Muscle of arm (tissue), 12 donors: ENCODE data around the gene UBAP1L. TPM values are rescaled to one million over a fixed set of nuclear protein-coding genes. Genes with fewer than 3 reads are reported as not detected.
"Not testable (repeated sequence)": the region's sequence is repeated elsewhere in the genome, so short reads cannot be mapped to it uniquely, and the experiment has no call there.

Experiments
- DNase-seq: peaks from one replicate; pipeline ENCODE4 v3.0.0-alpha.2; 2013
- polyA plus RNA-seq, 12 donors: library from polyadenylated mRNA; unstranded; fragments of 120-200 nt; gene quantifications; one replicate each; pipeline ENCODE4 v1.2.1, GENCODE V29; 2013; ENCODE audit not compliant: insufficient read length in 12 of 12

Gene UBAP1L
- polyA plus RNA-seq, 12 donors = 2.5 to 8.1 (median 3.9) TPM; not detected in 1

DNA sequence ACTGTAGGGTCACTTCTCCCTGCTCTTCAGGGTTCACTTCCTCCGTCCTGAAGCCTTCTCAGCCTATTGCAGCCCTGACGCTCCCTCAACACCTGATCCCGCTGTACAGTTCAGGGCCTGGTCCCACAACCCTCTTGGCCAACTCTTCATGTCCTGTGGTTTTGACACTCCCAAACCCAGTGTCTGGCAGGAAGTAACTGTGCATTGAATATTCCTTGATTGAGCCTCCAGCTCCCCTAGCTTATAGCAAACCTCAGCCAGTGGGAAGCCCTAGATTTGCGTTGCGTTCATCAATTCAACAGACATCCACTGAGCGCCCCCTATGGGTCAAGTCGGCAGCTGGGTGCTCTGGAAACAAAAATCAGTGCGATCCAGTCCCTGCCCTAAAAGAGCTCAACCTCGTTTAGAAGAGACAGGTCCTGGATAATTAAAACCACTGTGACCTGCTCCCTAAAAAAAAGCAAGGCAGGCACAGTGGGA, 13.5 kb downstream of the UBAP1L start:
- peak; percentile 81 for DNase-seq

DNA sequence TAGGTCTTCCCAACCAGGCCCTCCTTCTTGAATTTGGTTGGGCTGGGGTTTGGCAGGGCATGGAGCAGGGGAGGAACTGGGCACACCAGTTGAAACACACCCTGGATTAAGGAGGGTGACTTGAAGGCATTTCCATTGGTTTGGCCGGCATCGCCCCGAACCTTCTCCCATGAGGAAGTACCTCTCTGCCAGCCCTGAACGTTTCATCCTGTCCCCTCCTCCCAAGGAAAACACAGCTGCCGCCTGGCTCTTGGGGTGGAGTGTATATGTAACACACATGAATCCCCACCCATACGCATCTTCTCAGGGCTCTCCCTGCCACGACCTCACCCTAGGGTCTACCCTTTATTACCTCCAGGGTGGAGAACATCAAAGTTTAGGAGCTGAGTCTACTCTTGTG, 14.6 kb downstream of the UBAP1L start:
- DNase-seq = no peak

DNA sequence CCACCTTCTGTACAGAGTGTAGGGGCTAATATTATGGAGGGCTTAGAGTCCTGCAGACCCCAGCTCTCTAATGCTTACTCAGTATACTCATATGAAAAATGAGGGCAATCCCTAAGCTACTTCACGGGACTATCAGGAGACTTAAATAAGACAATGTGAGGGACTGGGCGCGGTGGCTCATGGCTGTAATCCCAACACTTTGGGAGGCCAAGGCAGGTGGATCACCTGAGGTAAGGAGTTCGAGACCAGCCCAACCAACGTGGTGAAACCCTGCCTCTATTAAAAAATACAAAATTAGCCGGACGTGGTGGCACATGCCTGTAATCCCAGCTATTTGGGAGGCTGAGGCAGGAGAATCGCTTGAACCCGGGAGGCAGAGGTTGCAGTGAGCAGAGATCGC, 15.2 kb downstream of the UBAP1L start:
- DNase-seq = not testable (repeated sequence)

DNA sequence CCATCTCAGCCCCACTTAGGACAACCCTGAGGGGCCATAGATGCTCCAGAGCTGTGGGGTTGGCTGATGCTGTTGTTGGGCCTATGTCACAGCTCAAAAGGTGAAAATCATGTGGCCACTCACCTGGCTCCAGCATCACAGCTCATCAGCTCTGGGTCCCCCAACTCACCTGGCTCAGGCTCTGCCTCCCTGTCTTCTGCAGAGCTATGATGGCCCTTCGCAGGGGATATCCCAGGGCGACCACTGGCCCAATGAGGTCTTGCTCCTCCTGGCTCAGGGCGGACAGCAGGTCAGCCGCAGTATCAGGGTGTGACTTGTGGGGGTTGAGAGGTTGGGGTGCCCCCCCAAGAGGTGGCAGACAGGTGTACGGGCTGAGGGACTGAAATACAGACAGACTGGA, 15.7 kb downstream of the UBAP1L start:
- DNase-seq = no peak

GRCh38 chr15:65097651-65098263, 17.2 kb downstream of the UBAP1L start:
- no peak for DNase-seq

DNA sequence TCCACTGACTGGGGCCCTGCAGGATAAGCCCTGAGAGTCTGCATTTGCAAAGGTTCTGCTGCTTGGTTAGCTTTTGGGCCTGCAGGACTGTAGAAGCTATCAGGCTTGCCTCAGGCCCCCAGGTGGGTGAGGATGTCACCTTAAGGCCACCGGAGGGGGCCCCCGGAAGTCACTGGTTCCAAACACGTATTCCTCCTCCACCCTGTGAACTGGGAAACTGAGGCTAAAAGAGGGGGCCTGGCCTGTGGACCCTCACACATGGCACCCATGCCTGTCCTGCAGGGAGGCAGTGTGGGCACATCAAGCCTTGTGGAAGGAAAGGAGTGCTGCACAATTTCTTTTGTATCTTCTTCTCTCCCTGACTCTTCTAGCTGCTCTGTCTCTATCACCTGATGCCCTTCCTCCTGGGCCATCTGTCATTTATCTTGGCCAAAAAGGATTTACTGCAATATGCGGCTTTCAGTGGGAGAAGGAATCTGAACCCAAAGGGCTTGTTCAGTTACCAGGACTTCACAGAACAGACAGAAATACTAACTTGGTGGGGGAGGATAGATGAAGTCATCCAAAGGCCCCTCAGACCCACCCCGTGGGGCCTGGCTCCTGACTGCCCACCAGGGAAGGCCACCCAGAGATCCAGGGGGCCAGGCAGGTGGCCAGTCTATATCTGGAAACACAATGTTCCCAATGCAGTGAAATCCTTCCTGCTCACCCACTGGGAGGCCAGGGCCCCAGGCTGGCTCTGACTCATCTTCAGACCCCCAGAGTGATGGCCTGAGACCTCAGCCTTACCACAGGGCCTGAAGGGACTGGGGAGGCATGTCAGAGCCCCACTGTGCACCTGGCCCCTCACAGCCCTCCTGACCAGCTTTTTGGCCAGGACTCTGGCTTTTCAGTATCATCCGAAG, 18.3 kb downstream of the UBAP1L start:
- DNase-seq = no peak

- no peak for DNase-seq
Measured at GRCh38 chr15:65095747-65096104, 19.3 kb downstream of the UBAP1L start.

- DNase-seq = no peak
Measured at GRCh38 chr15:65095011-65095746, 19.8 kb downstream of the UBAP1L start.

GRCh38 chr15:65094294-65094995, 20.6 kb downstream of the UBAP1L start:
- no peak for DNase-seq

- DNase-seq = not testable (repeated sequence)
Measured at GRCh38 chr15:65093793-65094170, 21.2 kb downstream of the UBAP1L start.

- DNase-seq = no peak
Measured at GRCh38 chr15:65092911-65093792, 21.8 kb downstream of the UBAP1L start.

- no peak for DNase-seq
Measured at GRCh38 chr15:65091946-65092770, 22.8 kb downstream of the UBAP1L start.

DNA sequence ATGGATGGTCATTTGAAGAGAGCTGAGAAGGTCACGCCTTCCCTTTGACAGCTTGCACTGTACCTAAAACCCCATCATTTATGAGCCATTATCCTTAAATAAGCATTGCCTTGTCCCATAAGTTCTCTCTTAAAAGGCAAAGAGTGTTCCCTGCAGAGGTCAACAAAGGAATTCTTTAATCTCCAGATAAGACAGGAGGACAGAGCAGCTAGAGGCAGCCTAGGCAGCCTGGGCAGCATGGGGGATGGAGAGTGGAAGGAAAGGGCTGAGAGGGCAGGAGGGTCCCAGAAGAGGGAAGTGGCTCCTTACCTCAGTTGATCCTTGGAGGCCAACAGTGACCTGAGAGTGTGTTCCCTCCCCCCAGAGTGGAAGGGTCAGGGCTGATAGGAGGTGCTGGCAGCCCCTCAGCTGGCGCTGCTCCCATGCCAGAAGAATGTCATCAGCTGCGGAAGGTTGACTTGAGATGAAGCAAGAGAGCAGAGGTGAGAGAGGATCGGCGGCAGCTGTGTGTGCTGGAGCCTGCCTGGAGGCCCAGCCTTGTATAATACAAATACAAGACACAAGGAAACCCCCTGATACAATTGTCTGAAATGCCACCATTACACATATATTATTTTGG, 25.7 kb downstream of the UBAP1L start:
- no peak for DNase-seq

DNA sequence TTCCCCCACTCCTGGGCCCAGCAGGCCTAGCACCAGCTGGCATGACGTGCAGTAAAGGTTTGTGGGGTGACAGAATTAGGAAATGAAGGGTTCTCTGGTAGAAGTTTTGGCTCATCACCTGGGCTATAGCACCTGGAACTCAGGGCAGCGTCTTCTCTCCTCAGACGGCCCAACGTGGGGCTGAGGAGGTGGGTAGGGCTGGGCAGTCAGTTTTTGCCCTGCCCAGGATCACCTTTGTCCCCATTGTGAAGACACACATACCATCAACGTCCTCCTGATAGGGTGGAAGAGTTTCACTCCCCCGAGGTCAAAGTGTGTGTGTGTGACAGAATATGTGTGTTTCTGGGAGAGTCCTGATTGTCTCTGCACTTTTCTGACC, 26.4 kb downstream of the UBAP1L start:
- DNase-seq = no peak

- no peak for DNase-seq
Measured at GRCh38 chr15:65087873-65088642, 26.9 kb downstream of the UBAP1L start.

GRCh38 chr15:65087411-65087810, 27.6 kb downstream of the UBAP1L start:
- DNase-seq = no peak

GRCh38 chr15:65086680-65087111, 28.3 kb downstream of the UBAP1L start:
- no peak for DNase-seq

- no peak for DNase-seq
Measured at GRCh38 chr15:65085990-65086679, 28.9 kb downstream of the UBAP1L start.
